ENCODE results near the gene ANKRD36C.
"Not testable (repeated sequence)": the region's sequence is repeated elsewhere in the genome, so short reads cannot be mapped to it uniquely, and the experiment has no call there.

The ANKRD36C gene

GRCh38 chr2:95836151-95836550 is 155.5 kb downstream of the ANKRD36C start:
- ATAC-seq, result no peak
- TF ChIP-seq GLIS3 (CRISPR knock-in tag; IDR thresholded peaks at IDR 0.05), result no peak
- no peak for TF ChIP-seq SNAI2 (CRISPR knock-in tag; IDR thresholded peaks at IDR 0.05)
- TF ChIP-seq PATZ1 (CRISPR knock-in tag; IDR thresholded peaks at IDR 0.05; ENCODE audit: borderline replicate concordance), result no peak
- no peak for TF ChIP-seq ZC3H10 (CRISPR knock-in tag; IDR thresholded peaks at IDR 0.05)
- TF ChIP-seq ARNTL (CRISPR knock-in tag; IDR thresholded peaks at IDR 0.05; ENCODE audit: borderline replicate concordance, low read depth), result no peak
- TF ChIP-seq RARB (CRISPR knock-in tag; IDR thresholded peaks at IDR 0.05), result no peak
- no peak for TF ChIP-seq CSDC2 (CRISPR knock-in tag; IDR thresholded peaks at IDR 0.05)
- TF ChIP-seq PPARA (CRISPR knock-in tag; IDR thresholded peaks at IDR 0.05; ENCODE audit: borderline replicate concordance), result no peak
- no peak for TF ChIP-seq ZFP3 (CRISPR knock-in tag; IDR thresholded peaks at IDR 0.05)

GRCh38 chr2:95834077-95835013 is 157.3 kb downstream of the ANKRD36C start:
- not testable (repeated sequence) for ATAC-seq

GRCh38 chr2:95824218-95824617 is 167.4 kb downstream of the ANKRD36C start:
- not testable (repeated sequence) for ATAC-seq

GRCh38 chr2:95817521-95817920 is 174.1 kb downstream of the ANKRD36C start:
- ATAC-seq, result not testable (repeated sequence)

GRCh38 chr2:95813311-95813710 is 178.3 kb downstream of the ANKRD36C start:
- ATAC-seq, result not testable (repeated sequence)

GRCh38 chr2:95799892-95800291 is 191.7 kb downstream of the ANKRD36C start:
- ATAC-seq, result no peak
- TF ChIP-seq ARNTL (CRISPR knock-in tag; IDR thresholded peaks at IDR 0.05; ENCODE audit: borderline replicate concordance, low read depth), result no peak
- TF ChIP-seq RARB (CRISPR knock-in tag; IDR thresholded peaks at IDR 0.05), result no peak
- TF ChIP-seq ZFP3 (CRISPR knock-in tag; IDR thresholded peaks at IDR 0.05), result no peak
- TF ChIP-seq ZNF565 (CRISPR knock-in tag; conservative IDR thresholded peaks at IDR 0.05; ENCODE audit: low read depth), result no peak
- no peak for TF ChIP-seq TSHZ2 (CRISPR knock-in tag; IDR thresholded peaks at IDR 0.05)
- no peak for TF ChIP-seq CSRNP3 (CRISPR knock-in tag; IDR thresholded peaks at IDR 0.05)
- TF ChIP-seq POU6F1 (CRISPR knock-in tag; IDR thresholded peaks at IDR 0.05; ENCODE audit: borderline replicate concordance, low read depth), result no peak
- TF ChIP-seq ZFP30 (CRISPR knock-in tag; IDR thresholded peaks at IDR 0.05), result no peak
- TF ChIP-seq CREB5 (CRISPR knock-in tag; IDR thresholded peaks at IDR 0.05; ENCODE audit: low read depth), result no peak
- TF ChIP-seq PPARA (CRISPR knock-in tag; IDR thresholded peaks at IDR 0.05; ENCODE audit: borderline replicate concordance), result no peak
- TF ChIP-seq ZNF70 (CRISPR knock-in tag; IDR thresholded peaks at IDR 0.05), result no peak
- TF ChIP-seq ZNF8 (CRISPR knock-in tag; IDR thresholded peaks at IDR 0.05), result no peak
- TF ChIP-seq TCF4 (CRISPR knock-in tag; IDR thresholded peaks at IDR 0.05; ENCODE audit: borderline replicate concordance), result no peak
- TF ChIP-seq CSDC2 (CRISPR knock-in tag; IDR thresholded peaks at IDR 0.05), result no peak
- no peak for TF ChIP-seq TOX (CRISPR knock-in tag; IDR thresholded peaks at IDR 0.05; ENCODE audit: borderline replicate concordance)
- no peak for TF ChIP-seq PATZ1 (CRISPR knock-in tag; IDR thresholded peaks at IDR 0.05; ENCODE audit: borderline replicate concordance)
- TF ChIP-seq ISL1 (CRISPR knock-in tag; IDR thresholded peaks at IDR 0.05), result no peak
